IPS-18a (cell line): Measurements from ENCODE around the gene ACSL1.
"Not testable (repeated sequence)": the region's sequence is repeated elsewhere in the genome, so short reads cannot be mapped to it uniquely, and the experiment has no call there.

ENCODE experiments used
- H3K27ac ChIP-seq: one replicate; pipeline ENCODE4 v1.5.1; 2013; ENCODE audit warnings: low read length
- H3K27me3 ChIP-seq: one replicate; pipeline ENCODE4 v1.6.1; 2013; ENCODE audit warnings: mild to moderate bottlenecking, low read length; ENCODE audit not compliant: control insufficient read depth, insufficient read depth
- H3K36me3 ChIP-seq: one replicate; pipeline ENCODE4 v1.6.1; 2013; ENCODE audit warnings: low read depth, low read length; ENCODE audit not compliant: control insufficient read depth
- H3K4me1 ChIP-seq: one replicate; pipeline ENCODE4 v1.6.1; 2013; ENCODE audit warnings: low read depth, low read length; ENCODE audit not compliant: control insufficient read depth
- H3K4me3 ChIP-seq: one replicate; pipeline ENCODE4 v1.5.1; 2013; ENCODE audit warnings: low read length
- H3K9ac ChIP-seq: one replicate; pipeline ENCODE4 v1.6.1; 2013; ENCODE audit warnings: mild to moderate bottlenecking, low read length, moderate library complexity
- H3K9me3 ChIP-seq: one replicate; pipeline ENCODE4 v1.6.1; 2013; ENCODE audit warnings: low read depth, low read length; ENCODE audit not compliant: control insufficient read depth

The ACSL1 gene

GRCh38 chr4:184851886-184852285 is 26.1 kb upstream of the ACSL1 start:
- no peaks in the 10 kb centered on the region for H3K4me1 ChIP-seq

GRCh38 chr4:184851200-184851541 is 25.4 kb upstream of the ACSL1 start:
- no peak overlapping the region for H3K9ac ChIP-seq
- no peak overlapping the region for H3K27ac ChIP-seq
- H3K9me3 ChIP-seq = no peaks in the 10 kb centered on the region
- H3K27me3 ChIP-seq = no peaks in the 10 kb centered on the region
- no peak overlapping the region for H3K4me3 ChIP-seq
- H3K4me1 ChIP-seq = no peaks in the 10 kb centered on the region
- no peaks in the 10 kb centered on the region for H3K36me3 ChIP-seq

More at GRCh38 chr4:184851886-184852285, 26.1 kb upstream of the ACSL1 start:
- H3K36me3 ChIP-seq = no peaks in the 10 kb centered on the region
- no peaks in the 10 kb centered on the region for H3K9me3 ChIP-seq
- H3K27ac ChIP-seq = no peak overlapping the region
- no peaks in the 10 kb centered on the region for H3K27me3 ChIP-seq
- no peak overlapping the region for H3K9ac ChIP-seq
- H3K4me3 ChIP-seq = no peak overlapping the region

GRCh38 chr4:184850431-184851199 is 24.8 kb upstream of the ACSL1 start:
- H3K9me3 ChIP-seq = no peaks in the 10 kb centered on the region

GRCh38 chr4:184850018-184850417 is 24.2 kb upstream of the ACSL1 start:
- H3K4me3 ChIP-seq = no peak overlapping the region
- H3K27ac ChIP-seq = no peak overlapping the region

More at GRCh38 chr4:184850431-184851199, 24.8 kb upstream of the ACSL1 start:
- no peak overlapping the region for H3K4me3 ChIP-seq
- no peaks in the 10 kb centered on the region for H3K36me3 ChIP-seq
- no peaks in the 10 kb centered on the region for H3K27me3 ChIP-seq
- no peak overlapping the region for H3K9ac ChIP-seq
- H3K27ac ChIP-seq = no peak overlapping the region
- H3K4me1 ChIP-seq = no peaks in the 10 kb centered on the region

GRCh38 chr4:184849185-184849584 is 23.4 kb upstream of the ACSL1 start:
- Histone ChIP-seq H3K27ac (no peak overlapping the region), H3K4me3 (no peak overlapping the region), H3K36me3 (no peaks in the 10 kb centered on the region), H3K9me3 (no peaks in the 10 kb centered on the region), H3K4me1 (no peaks in the 10 kb centered on the region), H3K9ac (no peak overlapping the region), H3K27me3 (no peaks in the 10 kb centered on the region)

More at GRCh38 chr4:184850018-184850417, 24.2 kb upstream of the ACSL1 start:
- H3K9ac ChIP-seq = no peak overlapping the region
- no peaks in the 10 kb centered on the region for H3K4me1 ChIP-seq
- no peaks in the 10 kb centered on the region for H3K36me3 ChIP-seq
- no peaks in the 10 kb centered on the region for H3K27me3 ChIP-seq
- no peaks in the 10 kb centered on the region for H3K9me3 ChIP-seq

GRCh38 chr4:184848510-184848909 is 22.7 kb upstream of the ACSL1 start:
- no peak overlapping the region for H3K4me3 ChIP-seq
- no peaks in the 10 kb centered on the region for H3K36me3 ChIP-seq
- H3K27me3 ChIP-seq = no peaks in the 10 kb centered on the region
- H3K4me1 ChIP-seq = no peaks in the 10 kb centered on the region
- no peaks in the 10 kb centered on the region for H3K9me3 ChIP-seq
- H3K27ac ChIP-seq = no peak overlapping the region
- no peak overlapping the region for H3K9ac ChIP-seq

GRCh38 chr4:184846531-184846930 is 20.8 kb upstream of the ACSL1 start:
- Histone ChIP-seq H3K4me1 (no peaks in the 10 kb centered on the region), H3K27me3 (no peaks in the 10 kb centered on the region), H3K27ac (no peak overlapping the region), H3K9me3 (no peaks in the 10 kb centered on the region), H3K4me3 (no peak overlapping the region), H3K9ac (no peak overlapping the region), H3K36me3 (no peaks in the 10 kb centered on the region)

GRCh38 chr4:184845367-184846021 is 19.7 kb upstream of the ACSL1 start:
- H3K4me3 ChIP-seq = no peak overlapping the region
- H3K36me3 ChIP-seq = no peaks in the 10 kb centered on the region
- no peak overlapping the region for H3K9ac ChIP-seq
- no peaks in the 10 kb centered on the region for H3K27me3 ChIP-seq
- H3K9me3 ChIP-seq = no peaks in the 10 kb centered on the region
- no peaks in the 10 kb centered on the region for H3K4me1 ChIP-seq
- H3K27ac ChIP-seq = no peak overlapping the region

GRCh38 chr4:184844742-184845141 is 19.0 kb upstream of the ACSL1 start:
- H3K9ac ChIP-seq = no peak overlapping the region

GRCh38 chr4:184843984-184844554 is 18.3 kb upstream of the ACSL1 start:
- Histone ChIP-seq H3K36me3 (no peaks in the 10 kb centered on the region), H3K27ac (no peak overlapping the region), H3K9me3 (no peaks in the 10 kb centered on the region), H3K4me1 (no peaks in the 10 kb centered on the region), H3K4me3 (no peak overlapping the region), H3K27me3 (no peaks in the 10 kb centered on the region), H3K9ac (no peak overlapping the region)

More at GRCh38 chr4:184844742-184845141, 19.0 kb upstream of the ACSL1 start:
- Histone ChIP-seq H3K4me1 (no peaks in the 10 kb centered on the region), H3K36me3 (no peaks in the 10 kb centered on the region), H3K9me3 (no peaks in the 10 kb centered on the region), H3K4me3 (no peak overlapping the region), H3K27me3 (no peaks in the 10 kb centered on the region), H3K27ac (no peak overlapping the region)

- H3K27ac ChIP-seq, H3K4me1 ChIP-seq, H3K27me3 ChIP-seq, H3K9ac ChIP-seq, H3K36me3 ChIP-seq, H3K4me3 ChIP-seq, H3K9me3 ChIP-seq: not testable (repeated sequence)
Observed at GRCh38 chr4:184839075-184839399, 13.3 kb upstream of the ACSL1 start.
